H9 (cell line): ENCODE results near the gene WDR27. TPM values are rescaled to one million over a fixed set of nuclear protein-coding genes. Genes with fewer than 3 reads are reported as not detected.

Source experiments
- DNase-seq: peaks from one replicate; pipeline ENCODE4 v3.0.0-alpha.2; 2017
- H2AFZ ChIP-seq: one replicate; pipeline ENCODE4 v1.6.1; 2013; ENCODE audit warnings: mild to moderate bottlenecking, low read length, control low read depth, moderate library complexity
- H2AK5ac ChIP-seq: 2 replicates; pipeline ENCODE4 v1.6.1; 2013; ENCODE audit warnings: low read length, control low read depth, mixed read lengths; ENCODE audit not compliant: insufficient read length
- H2BK120ac ChIP-seq: one replicate; pipeline ENCODE4 v1.6.1; 2013; ENCODE audit warnings: low read depth, mild to moderate bottlenecking, low read length, control low read depth, inconsistent platforms; ENCODE audit not compliant: poor library complexity, severe bottlenecking
- H2BK12ac ChIP-seq: 2 replicates; pipeline ENCODE4 v1.6.1; 2013; ENCODE audit warnings: low read length, control low read depth, mixed read lengths, low read depth; ENCODE audit not compliant: insufficient read length
- H2BK15ac ChIP-seq: 2 replicates; pipeline ENCODE4 v1.6.1; 2013; ENCODE audit warnings: low read depth, low read length, control low read depth
- H2BK20ac ChIP-seq: one replicate; pipeline ENCODE4 v1.6.1; 2013; ENCODE audit warnings: low read depth, mild to moderate bottlenecking, low read length, control low read depth, inconsistent platforms; ENCODE audit not compliant: poor library complexity, severe bottlenecking
- H2BK5ac ChIP-seq: 2 replicates; pipeline ENCODE4 v1.6.1; 2013; ENCODE audit warnings: low read length, control low read depth, mixed read lengths; ENCODE audit not compliant: insufficient read length
- H3K14ac ChIP-seq: 2 replicates; pipeline ENCODE4 v1.6.1; 2013; ENCODE audit warnings: low read length, control low read depth; ENCODE audit not compliant: insufficient read depth
- H3K18ac ChIP-seq: 2 replicates; pipeline ENCODE4 v1.6.1; 2013; ENCODE audit warnings: low read depth, mild to moderate bottlenecking, mixed read lengths, low read length, control low read depth; ENCODE audit not compliant: insufficient read length
- H3K23ac ChIP-seq: 2 replicates; pipeline ENCODE4 v1.6.1; 2013; ENCODE audit warnings: low read length, control low read depth, mixed read lengths, low read depth; ENCODE audit not compliant: insufficient read length
- H3K23me2 ChIP-seq: 2 replicates; pipeline ENCODE4 v1.6.1; 2013; ENCODE audit warnings: low read depth, mild to moderate bottlenecking, mixed read lengths, low read length, control low read depth; ENCODE audit not compliant: insufficient read length, poor library complexity, severe bottlenecking
- H3K27ac ChIP-seq: 2 replicates; pipeline ENCODE4 v1.5.1; 2013; ENCODE audit warnings: low read length, control low read depth, mixed read lengths, low read depth; ENCODE audit not compliant: insufficient read length
- H3K27me3 ChIP-seq: 2 replicates; pipeline ENCODE4 v1.6.1; 2013; ENCODE audit warnings: low read length, control low read depth, inconsistent platforms; ENCODE audit not compliant: insufficient read depth
- H3K4ac ChIP-seq: 2 replicates; pipeline ENCODE4 v1.6.1; 2013; ENCODE audit warnings: low read depth, mild to moderate bottlenecking, control low read depth, inconsistent platforms, low read length, moderate library complexity
- H3K4me1 ChIP-seq: 2 replicates; pipeline ENCODE4 v1.6.1; 2013; ENCODE audit warnings: low read length, control low read depth, inconsistent platforms; ENCODE audit not compliant: insufficient read depth
- H3K4me2 ChIP-seq: 2 replicates; pipeline ENCODE4 v1.6.1; 2013; ENCODE audit warnings: low read length, control low read depth, mixed read lengths; ENCODE audit not compliant: insufficient read length, insufficient read depth
- H3K56ac ChIP-seq: 2 replicates; pipeline ENCODE4 v1.6.1; 2013; ENCODE audit warnings: low read depth, mild to moderate bottlenecking, mixed read lengths, low read length, control low read depth; ENCODE audit not compliant: insufficient read length
- H3K79me1 ChIP-seq: 2 replicates; pipeline ENCODE4 v1.6.1; 2013; ENCODE audit warnings: low read depth, mild to moderate bottlenecking, moderate library complexity, low read length, control low read depth, inconsistent platforms; ENCODE audit not compliant: insufficient read depth, poor library complexity, severe bottlenecking
- H3K79me2 ChIP-seq: 2 replicates; pipeline ENCODE4 v1.6.1; 2013; ENCODE audit warnings: low read length, control low read depth, inconsistent platforms; ENCODE audit not compliant: insufficient read depth
- H3K9ac ChIP-seq: 2 replicates; pipeline ENCODE4 v1.6.1; 2013; ENCODE audit warnings: low read length, control low read depth, mixed read lengths; ENCODE audit not compliant: insufficient read length; ENCODE audit errors: extremely low read depth
- H3K9me3 ChIP-seq: one replicate; pipeline ENCODE4 v1.6.1; 2013; ENCODE audit warnings: low read depth, low read length, inconsistent platforms; ENCODE audit not compliant: control insufficient read depth
- H3T11ph ChIP-seq: one replicate; pipeline ENCODE4 v1.6.1; 2013; ENCODE audit warnings: mild to moderate bottlenecking, low read length, control low read depth, inconsistent platforms
- H4K20me1 ChIP-seq: one replicate; pipeline ENCODE4 v1.6.1; 2013; ENCODE audit not compliant: control insufficient read depth, insufficient read length, insufficient read depth
- H4K5ac ChIP-seq: 2 replicates; pipeline ENCODE4 v1.6.1; 2013; ENCODE audit warnings: low read depth, mild to moderate bottlenecking, mixed read lengths, low read length, control low read depth; ENCODE audit not compliant: insufficient read length
- H4K8ac ChIP-seq: replicated peaks from 2 replicates; pipeline ENCODE4 v1.6.1; 2013; ENCODE audit warnings: low read length, control low read depth, mixed read lengths, low read depth; ENCODE audit not compliant: insufficient read length
- H4K91ac ChIP-seq: 2 replicates; pipeline ENCODE4 v1.6.1; 2013; ENCODE audit warnings: low read depth, mild to moderate bottlenecking, moderate library complexity, mixed read lengths, low read length, control low read depth; ENCODE audit not compliant: insufficient read length
- H3K27ac Mint-ChIP-seq, 3 experiments: 2 replicates in 2 of 3; 3 replicates in 1 of 3; pipeline ENCODE4 v1.8.0; 2020 to 2021; ENCODE audit warnings: mixed read lengths in 3 of 3, mild to moderate bottlenecking in 1 of 3, moderate library complexity in 1 of 3
- H3K27me3 Mint-ChIP-seq: 2 replicates; pipeline ENCODE4 v1.8.0; 2021; ENCODE audit warnings: low read depth, mild to moderate bottlenecking, moderate library complexity, mixed read lengths
- H3K36me3 Mint-ChIP-seq, 3 experiments: 2 replicates in 2 of 3; 3 replicates in 1 of 3; pipeline ENCODE4 v1.8.0; 2020 to 2021; ENCODE audit warnings: low read depth in 3 of 3, mixed read lengths in 3 of 3; ENCODE audit not compliant: insufficient read depth in 1 of 3
- H3K4me1 Mint-ChIP-seq, 2 experiments: 2 replicates each; pipeline ENCODE4 v1.8.0; 2020; ENCODE audit warnings: mixed read lengths in 2 of 2
- H3K4me3 Mint-ChIP-seq, 2 experiments: 2 replicates in 1 of 2; 3 replicates in 1 of 2; pipeline ENCODE4 v1.8.0; 2020 to 2021; ENCODE audit warnings: mild to moderate bottlenecking in 2 of 2, mixed read lengths in 2 of 2, moderate library complexity in 1 of 2
- H3K9me3 Mint-ChIP-seq, 2 experiments: 2 replicates in 1 of 2; 3 replicates in 1 of 2; pipeline ENCODE4 v1.8.0; 2020; ENCODE audit warnings: mild to moderate bottlenecking in 2 of 2, mixed read lengths in 2 of 2, moderate library complexity in 1 of 2
- WGBS: extraction: QIAGEN DNeasy Blood & Tissue Kit; methylation state at CpG from one replicate; pipeline ENCODE4 v1.1.7; 2013; ENCODE audit warnings: missing lambda C conversion rate, low lambda C conversion rate, mixed read lengths; ENCODE audit not compliant: insufficient read length; ENCODE audit errors: extremely low coverage; 5-methylcytosine and 5-hydroxymethylcytosine counted together
- total RNA-seq: library from RNA; stranded (reverse); gene quantifications from 2 replicates; pipeline ENCODE4 v1.2.1, GENCODE V29; 2021
- TF ChIP-seq, protein P1 (sequence below): fragments of 200-600 bp; sonication (generic); conservative IDR thresholded peaks from 3 replicates; pipeline ENCODE4 v1.8.0; 2021; ENCODE audit warnings: antibody characterized with exemption, mild to moderate bottlenecking

Gene WDR27
- total RNA-seq, 1 experiment from 2014 or later, result 48.7 TPM

DNA sequence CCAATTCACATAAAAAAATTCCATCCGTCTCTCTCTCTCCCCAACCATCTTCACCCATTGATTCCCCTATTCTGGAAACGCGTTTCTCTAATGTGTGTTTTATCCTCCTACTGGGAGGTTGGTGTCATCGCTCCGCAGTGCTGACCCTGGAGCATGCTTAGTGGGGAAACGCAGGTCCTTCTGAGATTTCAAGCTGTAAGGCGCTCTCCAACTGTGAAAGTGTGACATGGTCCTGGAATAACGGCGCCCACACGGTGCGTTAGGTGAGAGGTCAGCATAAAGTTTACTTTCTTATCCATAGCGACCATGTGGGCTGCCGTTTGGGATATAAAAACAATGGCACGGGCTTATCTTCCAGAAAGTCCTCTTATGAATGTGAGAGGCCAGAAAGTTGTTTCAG, 123.9 kb downstream of the WDR27 start:
- TF ChIP-seq, protein P1, sequence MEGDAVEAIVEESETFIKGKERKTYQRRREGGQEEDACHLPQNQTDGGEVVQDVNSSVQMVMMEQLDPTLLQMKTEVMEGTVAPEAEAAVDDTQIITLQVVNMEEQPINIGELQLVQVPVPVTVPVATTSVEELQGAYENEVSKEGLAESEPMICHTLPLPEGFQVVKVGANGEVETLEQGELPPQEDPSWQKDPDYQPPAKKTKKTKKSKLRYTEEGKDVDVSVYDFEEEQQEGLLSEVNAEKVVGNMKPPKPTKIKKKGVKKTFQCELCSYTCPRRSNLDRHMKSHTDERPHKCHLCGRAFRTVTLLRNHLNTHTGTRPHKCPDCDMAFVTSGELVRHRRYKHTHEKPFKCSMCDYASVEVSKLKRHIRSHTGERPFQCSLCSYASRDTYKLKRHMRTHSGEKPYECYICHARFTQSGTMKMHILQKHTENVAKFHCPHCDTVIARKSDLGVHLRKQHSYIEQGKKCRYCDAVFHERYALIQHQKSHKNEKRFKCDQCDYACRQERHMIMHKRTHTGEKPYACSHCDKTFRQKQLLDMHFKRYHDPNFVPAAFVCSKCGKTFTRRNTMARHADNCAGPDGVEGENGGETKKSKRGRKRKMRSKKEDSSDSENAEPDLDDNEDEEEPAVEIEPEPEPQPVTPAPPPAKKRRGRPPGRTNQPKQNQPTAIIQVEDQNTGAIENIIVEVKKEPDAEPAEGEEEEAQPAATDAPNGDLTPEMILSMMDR, result 0 out of 3 replicates have a peak, but pooled peaks have one; percentile 10
- Histone ChIP-seq H3K79me2 (no peaks in the 10 kb centered on the region), H2BK120ac (no peak overlapping the region), H3K14ac (no peak overlapping the region), H2AK5ac (no peak overlapping the region), H3K4me2 (no peak overlapping the region), H2BK5ac (no peak overlapping the region), H3T11ph (no peak overlapping the region), H3K9ac (no peak overlapping the region), H3K27ac (no peak overlapping the region), H3K4ac (no peak overlapping the region), H2AFZ (no peak overlapping the region), H2BK12ac (no peak overlapping the region), H3K27me3 (no peaks in the 10 kb centered on the region), H3K9me3 (no peaks in the 10 kb centered on the region), H3K23ac (no peak overlapping the region), H3K23me2 (no peaks in the 10 kb centered on the region), H4K8ac (no peak overlapping the region), H3K56ac (no peak overlapping the region), H2BK20ac (no peak overlapping the region), H4K20me1 (no peaks in the 10 kb centered on the region), H4K91ac (no peak overlapping the region), H3K4me1 (no peaks in the 10 kb centered on the region), H3K18ac (no peak overlapping the region), H2BK15ac (no peak overlapping the region), H3K79me1 (no peaks in the 10 kb centered on the region), H4K5ac (no peak overlapping the region)
- WGBS, result 100% methylated on average over 1 of the region's 14 CpGs
- DNase-seq, result no peak
- Mint-ChIP-seq H3K27ac (peak overlapping the region in 2 of 3 experiments; percentile 1 to 83; a peak in 1 of 7 replicates), H3K4me3 (no peak overlapping the region), H3K36me3 (peaks cover 6 to 19% (median 12%) of the 10 kb centered on the region in 3 experiments), H3K27me3 (no peaks in the 10 kb centered on the region), H3K9me3 (no peaks in the 10 kb centered on the region; a peak in 1 of 5 replicates), H3K4me1 (peaks cover 8 to 10% of the 10 kb centered on the region in 2 experiments)
